GM23338 (cell line): ENCODE measurements around the gene TTLL13.

ENCODE experiments used
- CREB1 ChIP-seq: fragments of 250-450 bp; sonication (Bioruptor Pico); IDR thresholded peaks from 2 replicates; pipeline ENCODE4 v1.5.0; 2020; ENCODE audit warnings: low read depth, mild to moderate bottlenecking, moderate library complexity
- EZH2 ChIP-seq: fragments of 200-600 bp; sonication (generic); IDR thresholded peaks from one replicate; pipeline ENCODE4 v1.8.0; 2017; ENCODE audit warnings: antibody characterized with exemption, mild to moderate bottlenecking, low read depth; ENCODE audit not compliant: unreplicated experiment
- EZH2phosphoT487 ChIP-seq: fragments of 200-600 bp; sonication (generic); IDR thresholded peaks from one replicate; pipeline ENCODE4 v1.8.1; 2018; ENCODE audit warnings: antibody characterized with exemption; ENCODE audit not compliant: unreplicated experiment
- JUNB ChIP-seq: IDR thresholded peaks from one replicate; pipeline ENCODE4 v1.6.1; 2016; ENCODE audit warnings: antibody characterized with exemption; ENCODE audit not compliant: unreplicated experiment
- NANOG ChIP-seq: IDR thresholded peaks from 2 replicates; pipeline ENCODE4 v1.6.1; 2016; ENCODE audit warnings: antibody characterized with exemption, borderline replicate concordance
- POLR2AphosphoS5 ChIP-seq: IDR thresholded peaks from 2 replicates; pipeline ENCODE4 v1.6.1; 2016; ENCODE audit warnings: antibody characterized with exemption, low read depth
- ZNF114 ChIP-seq: fragments of 250-450 bp; sonication (Bioruptor Pico); IDR thresholded peaks from 2 replicates; pipeline ENCODE4 v1.5.0; 2020; ENCODE audit warnings: mild to moderate bottlenecking, moderate library complexity
- ZNF331 ChIP-seq: fragments of 250-450 bp; sonication (Bioruptor Pico); IDR thresholded peaks from 2 replicates; pipeline ENCODE4 v1.5.0; 2020; ENCODE audit warnings: low read depth, mild to moderate bottlenecking, moderate library complexity
- TF ChIP-seq, protein P1 (sequence below), 2 experiments: fragments of 200-600 bp in 1 of 2; sonication (generic) in 1 of 2; conservative IDR thresholded peaks; 2 replicates each; pipeline versions ENCODE4 v1.5.1 to v1.6.1; 2016 to 2017; ENCODE audit warnings: antibody characterized with exemption in 2 of 2, low read depth in 2 of 2, mild to moderate bottlenecking in 2 of 2, moderate library complexity in 1 of 2
- TF ChIP-seq, protein P2 (sequence below): IDR thresholded peaks from one replicate; pipeline ENCODE4 v1.6.1; 2018; ENCODE audit warnings: antibody characterized with exemption; ENCODE audit not compliant: unreplicated experiment
- TF ChIP-seq, protein P3 (sequence below): IDR thresholded peaks from 2 replicates; pipeline ENCODE4 v1.6.1; 2016; ENCODE audit warnings: antibody characterized with exemption

DNA sequence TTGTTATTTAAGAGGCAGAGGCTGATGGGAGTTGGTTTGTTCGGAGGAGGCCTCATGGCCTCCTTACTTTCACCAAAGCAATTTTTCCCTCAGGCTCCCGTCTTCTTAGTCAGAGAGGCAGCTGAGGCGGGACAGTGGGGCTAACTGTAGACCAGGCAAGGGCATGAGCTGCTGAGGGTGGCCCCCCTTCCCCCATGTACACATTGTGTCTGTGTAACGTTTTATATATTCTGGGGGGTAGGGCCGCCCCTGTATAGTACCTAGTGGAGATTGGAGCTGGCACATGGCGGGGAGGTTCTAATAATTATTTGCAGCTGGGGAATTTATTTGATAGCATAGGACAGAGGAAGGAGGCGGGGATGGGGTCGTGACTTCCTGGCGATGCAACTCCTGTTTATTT is 51.2 kb downstream of the TTLL13 start:
- TF ChIP-seq JUNB = no peak
- TF ChIP-seq POLR2AphosphoS5 = no peak
- no peak for TF ChIP-seq EZH2
- TF ChIP-seq, protein P1, sequence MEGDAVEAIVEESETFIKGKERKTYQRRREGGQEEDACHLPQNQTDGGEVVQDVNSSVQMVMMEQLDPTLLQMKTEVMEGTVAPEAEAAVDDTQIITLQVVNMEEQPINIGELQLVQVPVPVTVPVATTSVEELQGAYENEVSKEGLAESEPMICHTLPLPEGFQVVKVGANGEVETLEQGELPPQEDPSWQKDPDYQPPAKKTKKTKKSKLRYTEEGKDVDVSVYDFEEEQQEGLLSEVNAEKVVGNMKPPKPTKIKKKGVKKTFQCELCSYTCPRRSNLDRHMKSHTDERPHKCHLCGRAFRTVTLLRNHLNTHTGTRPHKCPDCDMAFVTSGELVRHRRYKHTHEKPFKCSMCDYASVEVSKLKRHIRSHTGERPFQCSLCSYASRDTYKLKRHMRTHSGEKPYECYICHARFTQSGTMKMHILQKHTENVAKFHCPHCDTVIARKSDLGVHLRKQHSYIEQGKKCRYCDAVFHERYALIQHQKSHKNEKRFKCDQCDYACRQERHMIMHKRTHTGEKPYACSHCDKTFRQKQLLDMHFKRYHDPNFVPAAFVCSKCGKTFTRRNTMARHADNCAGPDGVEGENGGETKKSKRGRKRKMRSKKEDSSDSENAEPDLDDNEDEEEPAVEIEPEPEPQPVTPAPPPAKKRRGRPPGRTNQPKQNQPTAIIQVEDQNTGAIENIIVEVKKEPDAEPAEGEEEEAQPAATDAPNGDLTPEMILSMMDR (conservative IDR thresholded peaks at IDR 0.05; ENCODE audit: low read depth in 2 of 2) = no peak
- TF ChIP-seq, protein P2, sequence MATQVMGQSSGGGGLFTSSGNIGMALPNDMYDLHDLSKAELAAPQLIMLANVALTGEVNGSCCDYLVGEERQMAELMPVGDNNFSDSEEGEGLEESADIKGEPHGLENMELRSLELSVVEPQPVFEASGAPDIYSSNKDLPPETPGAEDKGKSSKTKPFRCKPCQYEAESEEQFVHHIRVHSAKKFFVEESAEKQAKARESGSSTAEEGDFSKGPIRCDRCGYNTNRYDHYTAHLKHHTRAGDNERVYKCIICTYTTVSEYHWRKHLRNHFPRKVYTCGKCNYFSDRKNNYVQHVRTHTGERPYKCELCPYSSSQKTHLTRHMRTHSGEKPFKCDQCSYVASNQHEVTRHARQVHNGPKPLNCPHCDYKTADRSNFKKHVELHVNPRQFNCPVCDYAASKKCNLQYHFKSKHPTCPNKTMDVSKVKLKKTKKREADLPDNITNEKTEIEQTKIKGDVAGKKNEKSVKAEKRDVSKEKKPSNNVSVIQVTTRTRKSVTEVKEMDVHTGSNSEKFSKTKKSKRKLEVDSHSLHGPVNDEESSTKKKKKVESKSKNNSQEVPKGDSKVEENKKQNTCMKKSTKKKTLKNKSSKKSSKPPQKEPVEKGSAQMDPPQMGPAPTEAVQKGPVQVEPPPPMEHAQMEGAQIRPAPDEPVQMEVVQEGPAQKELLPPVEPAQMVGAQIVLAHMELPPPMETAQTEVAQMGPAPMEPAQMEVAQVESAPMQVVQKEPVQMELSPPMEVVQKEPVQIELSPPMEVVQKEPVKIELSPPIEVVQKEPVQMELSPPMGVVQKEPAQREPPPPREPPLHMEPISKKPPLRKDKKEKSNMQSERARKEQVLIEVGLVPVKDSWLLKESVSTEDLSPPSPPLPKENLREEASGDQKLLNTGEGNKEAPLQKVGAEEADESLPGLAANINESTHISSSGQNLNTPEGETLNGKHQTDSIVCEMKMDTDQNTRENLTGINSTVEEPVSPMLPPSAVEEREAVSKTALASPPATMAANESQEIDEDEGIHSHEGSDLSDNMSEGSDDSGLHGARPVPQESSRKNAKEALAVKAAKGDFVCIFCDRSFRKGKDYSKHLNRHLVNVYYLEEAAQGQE = no peak
- TF ChIP-seq EZH2phosphoT487 = no peak
- no peak for TF ChIP-seq ZNF114 (CRISPR knock-in tag)
- TF ChIP-seq CREB1 = no peak
- TF ChIP-seq, protein P3, sequence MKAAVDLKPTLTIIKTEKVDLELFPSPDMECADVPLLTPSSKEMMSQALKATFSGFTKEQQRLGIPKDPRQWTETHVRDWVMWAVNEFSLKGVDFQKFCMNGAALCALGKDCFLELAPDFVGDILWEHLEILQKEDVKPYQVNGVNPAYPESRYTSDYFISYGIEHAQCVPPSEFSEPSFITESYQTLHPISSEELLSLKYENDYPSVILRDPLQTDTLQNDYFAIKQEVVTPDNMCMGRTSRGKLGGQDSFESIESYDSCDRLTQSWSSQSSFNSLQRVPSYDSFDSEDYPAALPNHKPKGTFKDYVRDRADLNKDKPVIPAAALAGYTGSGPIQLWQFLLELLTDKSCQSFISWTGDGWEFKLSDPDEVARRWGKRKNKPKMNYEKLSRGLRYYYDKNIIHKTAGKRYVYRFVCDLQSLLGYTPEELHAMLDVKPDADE = no peak
- TF ChIP-seq NANOG = no peak
- no peak for TF ChIP-seq ZNF331
